HepG2 (cell line): ENCODE measurements around the gene CDR2L. TPM values are rescaled to one million over a fixed set of nuclear protein-coding genes. Genes with fewer than 3 reads are reported as not detected.

Experiments
- ATAC-seq: fragments of 200-7000 bp; cut with Tn5 transposase; 3 replicates; pipeline ENCODE4 v1.9.1; 2020; ENCODE audit warnings: mild to moderate bottlenecking, moderate library complexity
- BruUV-seq: library from RNA; stranded (reverse); fragments of 400-500 nt; replicated peaks from 2 replicates; lab custom pipeline; 2021; lab: Mats Ljungman, UMichigan
- CTCF ChIA-PET: fragments of 300-600 bp; formaldehyde crosslinking; extraction: SDS; loops from one replicate; lab custom pipeline; 2021; ENCODE audit warnings: low total read pairs, inconsistent platforms, low intra/inter-chr PET ratio; lab: Yijun Ruan, JAX
- POLR2A ChIA-PET: fragments of 350-600 bp; sonication (Branson Sonifier 250); formaldehyde crosslinking; loops from one replicate; lab custom pipeline; 2020; ENCODE audit warnings: antibody characterized with exemption, inconsistent platforms; lab: Yijun Ruan, JAX
- DNase-seq: peaks from one replicate; pipeline ENCODE4 v3.0.0-alpha.2; 2015; ENCODE audit warnings: low spot score
- FAIRE-seq: peaks from 3 replicates; lab custom pipeline; 2011; peaks lifted over from hg19 to GRCh38; lab: Jason Lieb, UNC
- H2AFZ ChIP-seq: one replicate; pipeline ENCODE4 v1.6.1; 2011; ENCODE audit warnings: low read length, inconsistent platforms
- H3K27ac ChIP-seq: fragments of 300-600 bp; 3 replicates; pipeline ENCODE4 v1.8.0; 2011; ENCODE audit warnings: mixed run types, mild to moderate bottlenecking, mixed read lengths, low read length, inconsistent platforms; ENCODE audit not compliant: insufficient read depth; ENCODE audit errors: extremely low read length
- H3K27me3 ChIP-seq, 2 experiments: fragments of 200-600 bp in 1 of 2; 2 replicates in 1 of 2; 3 replicates in 1 of 2; pipeline versions ENCODE4 v1.6.0 to v1.8.0; 2011; ENCODE audit warnings: low read length in 2 of 2, mild to moderate bottlenecking in 2 of 2, moderate library complexity in 2 of 2, inconsistent platforms in 1 of 2; ENCODE audit not compliant: insufficient read depth in 2 of 2, control insufficient read depth in 1 of 2
- H3K36me3 ChIP-seq, 2 experiments: fragments of 200-600 bp in 1 of 2; replicated peaks in 1 of 2; 2 replicates in 1 of 2; 3 replicates in 1 of 2; pipeline versions ENCODE4 v1.5.1 to v1.8.0; 2011; ENCODE audit warnings: low read length in 2 of 2, inconsistent platforms in 1 of 2; ENCODE audit not compliant: insufficient read depth in 2 of 2, control insufficient read depth in 1 of 2
- H3K4me1 ChIP-seq: 2 replicates; pipeline ENCODE4 v1.5.1; 2012; ENCODE audit warnings: low read length, inconsistent platforms; ENCODE audit not compliant: insufficient read depth
- H3K4me2 ChIP-seq: 2 replicates; pipeline ENCODE4 v1.6.0; 2011; ENCODE audit warnings: low read depth, low read length, inconsistent platforms
- H3K4me3 ChIP-seq, 3 experiments: fragments of 200-600 bp in 1 of 3; sonication (generic), shearing (Covaris generic) in 1 of 3; replicated peaks in 1 of 3; 2 replicates each; pipeline ENCODE4 v1.5.1; 2011 to 2016; ENCODE audit warnings: low read length in 3 of 3, inconsistent platforms in 2 of 3, low read depth in 2 of 3, mild to moderate bottlenecking in 2 of 3, control low read depth in 1 of 3, mixed read lengths in 1 of 3; ENCODE audit not compliant: insufficient read depth in 1 of 3
- H3K79me2 ChIP-seq: one replicate; pipeline ENCODE4 v1.6.1; 2011; ENCODE audit warnings: low read length, inconsistent platforms; ENCODE audit not compliant: insufficient read depth
- H3K9ac ChIP-seq: 2 replicates; pipeline ENCODE4 v1.6.0; 2011; ENCODE audit warnings: mild to moderate bottlenecking, low read depth, low read length, inconsistent platforms; ENCODE audit not compliant: insufficient read depth
- H3K9me3 ChIP-seq: 2 replicates; pipeline ENCODE4 v1.5.1; 2012; ENCODE audit warnings: mild to moderate bottlenecking, low read length
- H4K20me1 ChIP-seq: 2 replicates; pipeline ENCODE4 v1.6.0; 2011; ENCODE audit warnings: inconsistent platforms, mild to moderate bottlenecking, low read length, moderate library complexity; ENCODE audit not compliant: insufficient read depth
- AKAP8 ChIP-seq: sonication (generic); formaldehyde crosslinking; IDR thresholded peaks from 2 replicates; pipeline ENCODE4 v1.5.1; 2020; ENCODE audit warnings: mild to moderate bottlenecking, missing genetic modification reagents
- ATF7-NPFF ChIP-seq: sonication (generic); formaldehyde crosslinking; IDR thresholded peaks from 2 replicates; pipeline ENCODE4 v1.8.1; 2023; ENCODE audit warnings: mild to moderate bottlenecking, low read depth, missing genetic modification reagents, moderate library complexity
- BRF2 ChIP-seq: sonication (generic); formaldehyde crosslinking; IDR thresholded peaks from 2 replicates; pipeline ENCODE4 v1.8.1; 2022; ENCODE audit warnings: mild to moderate bottlenecking, missing genetic modification reagents
- FLYWCH1 ChIP-seq: sonication (generic); formaldehyde crosslinking; IDR thresholded peaks from 2 replicates; pipeline ENCODE4 v1.8.1; 2023; ENCODE audit warnings: mild to moderate bottlenecking, missing genetic modification reagents
- GLMP ChIP-seq: sonication (generic); formaldehyde crosslinking; IDR thresholded peaks from 2 replicates; pipeline ENCODE4 v1.9.0; 2021; ENCODE audit warnings: missing genetic modification reagents, mild to moderate bottlenecking, borderline replicate concordance
- HDAC2 ChIP-seq: sonication (generic); formaldehyde crosslinking; IDR thresholded peaks from 2 replicates; pipeline ENCODE4 v1.4.0; 2020; ENCODE audit warnings: missing genetic modification reagents
- HMG20A ChIP-seq: IDR thresholded peaks from 2 replicates; pipeline ENCODE4 v1.6.1; 2016; ENCODE audit warnings: borderline replicate concordance
- HNRNPK ChIP-seq: fragments of 200-400 bp; formaldehyde crosslinking; IDR thresholded peaks from 2 replicates; pipeline ENCODE4 v1.6.1; 2018; ENCODE audit warnings: low read length, low read depth, moderate library complexity, mild to moderate bottlenecking; ENCODE audit not compliant: poor library complexity, severe bottlenecking
- MYNN ChIP-seq: sonication (generic); formaldehyde crosslinking; IDR thresholded peaks from 2 replicates; pipeline ENCODE4 v1.4.0; 2020; ENCODE audit warnings: mild to moderate bottlenecking, low read depth, missing genetic modification reagents
- NRL ChIP-seq: sonication (generic); formaldehyde crosslinking; IDR thresholded peaks from 2 replicates; pipeline ENCODE4 v1.5.0; 2020; ENCODE audit warnings: missing genetic modification reagents, mild to moderate bottlenecking, moderate library complexity, borderline replicate concordance
- PAF1 ChIP-seq: IDR thresholded peaks from 2 replicates; pipeline ENCODE4 v1.6.1; 2016; ENCODE audit warnings: missing genetic modification reagents, missing compliant biosample characterization
- PCBP2 ChIP-seq: fragments of 200-400 bp; formaldehyde crosslinking; optimal IDR thresholded peaks from 2 replicates; pipeline ENCODE3; 2018; ENCODE audit warnings: low read length, low read depth; ENCODE audit not compliant: poor library complexity, severe bottlenecking
- PITX1 ChIP-seq: sonication (generic); formaldehyde crosslinking; IDR thresholded peaks from 2 replicates; pipeline ENCODE4 v1.5.1; 2020; ENCODE audit warnings: mild to moderate bottlenecking, missing genetic modification reagents
- SMARCE1 ChIP-seq: fragments of 450-650 bp; IDR thresholded peaks from 2 replicates; pipeline ENCODE4 v1.6.1; 2017; ENCODE audit warnings: borderline replicate concordance
- TCF7 ChIP-seq: sonication (generic); IDR thresholded peaks from 2 replicates; pipeline ENCODE4 v1.6.1; 2016; ENCODE audit warnings: antibody characterized with exemption, low read depth
- ZNF354B ChIP-seq: sonication (generic); formaldehyde crosslinking; IDR thresholded peaks from 2 replicates; pipeline ENCODE4 v1.8.0; 2022; ENCODE audit warnings: mild to moderate bottlenecking, missing genetic modification reagents
- ZNF451 ChIP-seq: sonication (generic); formaldehyde crosslinking; IDR thresholded peaks from 2 replicates; pipeline ENCODE4 v1.5.0; 2020; ENCODE audit warnings: mild to moderate bottlenecking, missing genetic modification reagents
- ZNF557 ChIP-seq: sonication (generic); formaldehyde crosslinking; IDR thresholded peaks from 2 replicates; pipeline ENCODE4 v1.4.0; 2020; ENCODE audit warnings: missing genetic modification reagents
- ZNF580 ChIP-seq: IDR thresholded peaks from 2 replicates; pipeline ENCODE4 v1.6.1; 2016; ENCODE audit warnings: low read depth, borderline replicate concordance
- ZNF605 ChIP-seq: sonication (generic); formaldehyde crosslinking; IDR thresholded peaks from 2 replicates; pipeline ENCODE4 v1.8.0; 2022; ENCODE audit warnings: mild to moderate bottlenecking, missing genetic modification reagents
- WGBS: methylation state at CpG from one replicate; pipeline ENCODE4 v1.1.6; 2017; ENCODE audit warnings: low lambda C conversion rate; 5-methylcytosine and 5-hydroxymethylcytosine counted together
- in situ Hi-C: cut with HindIII; loops from 2 replicates; pipeline ENCODE4 v1.10.0; 2017; ENCODE audit warnings: low pct_unique_long_range_greater_than_20kb; ENCODE audit not compliant: extremely low pct_ligation_motif_present
- intact Hi-C: fragments of 100-400 bp; cut with micrococcal nuclease; formaldehyde crosslinking; loops from one replicate; pipeline ENCODE4 v1.10.0; 2022; ENCODE audit not compliant: unreplicated experiment
- polyA plus RNA-seq, 8 experiments: library from polyadenylated mRNA; depleted of rRNA in 3 of 8; stranded (reverse) in 7 of 8; unstranded in 1 of 8; fragments of >200 nt; fragmentation: Illumina TruSeq in 4 of 8; extraction: Trizol in 4 of 8; gene quantifications; 2 replicates each; pipeline versions ENCODE4 v1.2.1 to v1.2.3, GENCODE V29; 2011 to 2016; ENCODE audit warnings: low read depth in 4 of 8, missing spikeins in 1 of 8, mixed read lengths in 1 of 8; ENCODE audit not compliant: insufficient read depth in 1 of 8
- total RNA-seq, 5 experiments: library from RNA; depleted of rRNA; stranded (reverse); fragments of >200 nt; fragmentation: Illumina TruSeq; extraction: Trizol; gene quantifications; 2 replicates each; pipeline ENCODE4 v1.2.3, GENCODE V29; 2016; ENCODE audit warnings: low read depth in 1 of 5

Gene CDR2L
- total and polyA plus RNA-seq, 2 of the 13 experiments (the other 11 are each of a cell fraction or from before 2014, with no cell fraction given) = 1.9 to 2.1 TPM

- CTCF ChIA-PET = no interaction called here
- TF ChIP-seq HDAC2 (CRISPR knock-in tag) = no peak
- no peak for TF ChIP-seq FLYWCH1 (CRISPR knock-in tag)
- no peak for TF ChIP-seq PAF1 (CRISPR knock-in tag)
- no peak for TF ChIP-seq ZNF605 (CRISPR knock-in tag)
- no peak for TF ChIP-seq ZNF580
- no peak for TF ChIP-seq HNRNPK
- TF ChIP-seq ZNF451 (CRISPR knock-in tag) = no peak
- TF ChIP-seq ATF7-NPFF (CRISPR knock-in tag) = no peak
- TF ChIP-seq PITX1 (CRISPR knock-in tag) = no peak
- no peak for TF ChIP-seq BRF2 (CRISPR knock-in tag)
- no peak for TF ChIP-seq HMG20A (CRISPR knock-in tag)
- no peak for TF ChIP-seq NRL (CRISPR knock-in tag)
- TF ChIP-seq ZNF354B (CRISPR knock-in tag) = no peak
- TF ChIP-seq GLMP (CRISPR knock-in tag) = no peak
- no peak for TF ChIP-seq AKAP8 (CRISPR knock-in tag)
- no peak for TF ChIP-seq PCBP2
- no peak for TF ChIP-seq MYNN (CRISPR knock-in tag)
- no peak for TF ChIP-seq SMARCE1
- TF ChIP-seq TCF7 = no peak
- no peak for TF ChIP-seq ZNF557 (CRISPR knock-in tag)
- ATAC-seq = no peak
- no peaks in the 10 kb centered on the region for H3K27me3 ChIP-seq
- peaks cover 0 to 2% of the 10 kb centered on the region in 2 experiments; a peak in 2 of 5 replicates for H3K36me3 ChIP-seq
- no peak overlapping the region for H3K4me3 ChIP-seq
- peaks cover 14% of the 10 kb centered on the region for H3K4me1 ChIP-seq
- H3K9me3 ChIP-seq = no peaks in the 10 kb centered on the region
- no peaks in the 10 kb centered on the region for H3K79me2 ChIP-seq
- FAIRE-seq = no peak
- DNase-seq = no peak
- 86% methylated on average over 6 of the region's 6 CpGs for WGBS
- no TSS peak for BruUV-seq
- H4K20me1 ChIP-seq = no peaks in the 10 kb centered on the region
- intact Hi-C loops (no loop called here), in situ Hi-C loops (no loop called here)
- no peak overlapping the region for H2AFZ ChIP-seq
- H3K4me2 ChIP-seq = no peak overlapping the region
- POLR2A ChIA-PET = interaction anchor here (1.8 kb wide), 1 partner anchor 14 kb away, joined by 13 read pairs; the partner anchor contains the start of gene MRPL58
- H3K27ac ChIP-seq = no peak overlapping the region
- no peak overlapping the region for H3K9ac ChIP-seq
Observed at GRCh38 chr17:74998783-74999182, 11.4 kb downstream of the CDR2L start.
